Erythroblast (primary cell): Measurements from ENCODE around the gene TMEM187.

ENCODE experiments used
- GATA1 ChIP-seq: IDR thresholded peaks from 2 replicates; pipeline ENCODE4 v1.6.1; 2011; ENCODE audit warnings: low read depth, mild to moderate bottlenecking, control low read depth, low read length, moderate library complexity
- POLR2A ChIP-seq: IDR thresholded peaks from 2 replicates; pipeline ENCODE4 v1.6.1; 2011; ENCODE audit warnings: mild to moderate bottlenecking, low read length

DNA sequence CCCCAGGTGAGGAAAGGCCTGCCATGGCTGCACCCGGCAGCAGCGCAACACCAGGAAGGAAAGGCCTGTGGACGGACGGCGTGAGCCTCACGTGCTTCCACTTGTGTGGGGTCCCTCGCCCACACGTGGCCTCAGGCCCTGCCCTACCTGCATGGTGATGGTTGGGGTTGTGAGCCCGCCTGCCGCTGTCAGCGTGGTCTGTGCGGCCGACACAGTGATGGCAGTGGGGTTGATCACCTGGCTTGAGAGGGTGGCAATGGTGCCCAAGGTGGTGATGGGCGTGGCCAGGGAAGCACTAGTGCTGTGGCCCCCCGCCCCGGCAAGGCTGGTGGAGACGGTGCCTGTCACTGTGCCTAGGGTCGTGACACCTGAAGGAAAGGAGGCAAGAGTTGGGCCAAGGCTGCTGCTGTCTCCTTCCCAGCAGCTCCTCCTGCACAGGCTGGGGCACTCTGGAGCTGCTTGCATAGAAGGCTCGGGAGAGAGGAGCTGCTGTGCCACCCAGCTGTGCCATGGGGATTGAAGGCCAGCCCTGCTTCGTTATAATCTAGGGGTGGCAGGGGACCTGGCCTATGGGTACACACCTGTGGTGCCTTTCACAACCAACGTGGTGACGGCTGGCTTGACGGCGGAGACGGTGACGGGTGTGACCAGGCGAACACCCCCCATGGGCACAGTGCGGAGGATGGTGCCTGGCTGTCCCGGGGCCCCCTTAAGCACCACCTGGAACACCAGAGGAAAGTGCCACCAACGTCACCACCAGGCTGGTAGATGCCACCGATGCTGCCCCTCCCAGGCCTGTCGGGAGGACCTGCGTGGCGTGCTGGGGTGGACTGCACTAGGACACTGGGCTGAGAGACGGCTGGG lies 16.3 kb upstream of the TMEM187 start:
- no peak for TF ChIP-seq GATA1
- TF ChIP-seq POLR2A: no peak
